Activated CD4-positive, alpha-beta T cell treated with anti-CD3 and anti-CD28 coated beads, Interleukin-2, amount 10 ng/mL, durations not matched to agents 7 days and 5 days (primary cell): ENCODE data around the gene ZNF552. TPM values are rescaled to one million over a fixed set of nuclear protein-coding genes. Genes with fewer than 3 reads are reported as not detected.

Experiments used
- CTCF ChIA-PET: fragments of 350-600 bp; sonication (Branson Sonifier 250); formaldehyde crosslinking; loops from one replicate; lab custom pipeline; 2021; ENCODE audit warnings: antibody characterized with exemption; lab: Charles Lee
- POLR2A ChIA-PET: fragments of 350-600 bp; sonication (Branson Sonifier 250); formaldehyde crosslinking; loops from one replicate; lab custom pipeline; 2021; ENCODE audit warnings: antibody characterized with exemption; lab: Charles Lee
- DNase-seq: peaks from one replicate; pipeline ENCODE4 v3.0.0-alpha.2; 2020
- H3K27ac Mint-ChIP-seq: one replicate; pipeline ENCODE4 v1.8.0; 2021; ENCODE audit warnings: mild to moderate bottlenecking, moderate library complexity, mixed read lengths
- H3K27me3 Mint-ChIP-seq: one replicate; pipeline ENCODE4 v1.8.0; 2021; ENCODE audit warnings: mixed read lengths
- H3K36me3 Mint-ChIP-seq: one replicate; pipeline ENCODE4 v1.8.0; 2021; ENCODE audit warnings: low read depth, mixed read lengths
- H3K4me1 Mint-ChIP-seq: one replicate; pipeline ENCODE4 v1.8.0; 2021; ENCODE audit warnings: mixed read lengths
- H3K4me3 Mint-ChIP-seq: one replicate; pipeline ENCODE4 v1.8.0; 2021; ENCODE audit warnings: mild to moderate bottlenecking, moderate library complexity, mixed read lengths
- H3K9me3 Mint-ChIP-seq: one replicate; pipeline ENCODE4 v1.8.0; 2021; ENCODE audit warnings: mixed read lengths
- total RNA-seq, 2 experiments: library from RNA; stranded (reverse); gene quantifications; one replicate each; pipeline ENCODE4 v1.2.3, GENCODE V29; 2021

The ZNF552 gene
- total RNA-seq, 2 experiments from 2014 or later = 8.7 to 10.0 TPM

GRCh38 chr19:57789288-57789687 lies 25.4 kb downstream of the ZNF552 start:
- H3K36me3 Mint-ChIP-seq = peaks cover 70% of the 10 kb centered on the region

GRCh38 chr19:57788114-57788692 lies 26.5 kb downstream of the ZNF552 start:
- Mint-ChIP-seq H3K4me1 (peaks cover 12% of the 10 kb centered on the region), H3K27ac (peak overlapping the region; percentile 63), H3K9me3 (peaks cover 40% of the 10 kb centered on the region), H3K4me3 (no peak overlapping the region), H3K27me3 (no peaks in the 10 kb centered on the region), H3K36me3 (peaks cover 70% of the 10 kb centered on the region)
- ChIA-PET CTCF (no interaction called here), POLR2A (no interaction called here)
- no peak for DNase-seq

More at GRCh38 chr19:57789288-57789687, 25.4 kb downstream of the ZNF552 start:
- no peak overlapping the region for H3K4me3 Mint-ChIP-seq
- CTCF ChIA-PET = no interaction called here
- POLR2A ChIA-PET = no interaction called here
- no peaks in the 10 kb centered on the region for H3K27me3 Mint-ChIP-seq
- H3K27ac Mint-ChIP-seq = no peak overlapping the region
- no peak for DNase-seq
- H3K4me1 Mint-ChIP-seq = peaks cover 12% of the 10 kb centered on the region
- H3K9me3 Mint-ChIP-seq = peaks cover 40% of the 10 kb centered on the region

GRCh38 chr19:57786906-57787305 lies 27.8 kb downstream of the ZNF552 start:
- Mint-ChIP-seq H3K4me3 (no peak overlapping the region), H3K27ac (no peak overlapping the region), H3K9me3 (peaks cover 40% of the 10 kb centered on the region), H3K27me3 (no peaks in the 10 kb centered on the region), H3K4me1 (peaks cover 12% of the 10 kb centered on the region), H3K36me3 (peaks cover 69% of the 10 kb centered on the region)
- POLR2A ChIA-PET = no interaction called here
- DNase-seq = no peak
- CTCF ChIA-PET = no interaction called here

GRCh38 chr19:57786286-57786685 lies 28.4 kb downstream of the ZNF552 start:
- H3K27ac Mint-ChIP-seq = no peak overlapping the region
- H3K27me3 Mint-ChIP-seq = no peaks in the 10 kb centered on the region
- DNase-seq = no peak
- H3K9me3 Mint-ChIP-seq = peaks cover 41% of the 10 kb centered on the region
- peaks cover 12% of the 10 kb centered on the region for H3K4me1 Mint-ChIP-seq
- ChIA-PET POLR2A (no interaction called here), CTCF (no interaction called here)
- H3K36me3 Mint-ChIP-seq = peaks cover 69% of the 10 kb centered on the region
- no peak overlapping the region for H3K4me3 Mint-ChIP-seq

GRCh38 chr19:57779220-57779845 lies 35.4 kb downstream of the ZNF552 start:
- Mint-ChIP-seq H3K4me3 (no peak overlapping the region), H3K27ac (no peak overlapping the region), H3K36me3 (peaks cover 81% of the 10 kb centered on the region), H3K27me3 (no peaks in the 10 kb centered on the region), H3K9me3 (peaks cover 55% of the 10 kb centered on the region), H3K4me1 (peaks cover 3% of the 10 kb centered on the region)
- ChIA-PET CTCF (interaction anchor here (0.6 kb wide), 1 partner anchor 13 kb away, joined by 3 read pairs; no protein-coding TSS in a partner anchor), POLR2A (no interaction called here)
- no peak for DNase-seq

- Mint-ChIP-seq H3K4me1 (peaks cover 8% of the 10 kb centered on the region), H3K4me3 (no peak overlapping the region), H3K9me3 (peaks cover 60% of the 10 kb centered on the region), H3K36me3 (peaks cover 84% of the 10 kb centered on the region), H3K27me3 (no peaks in the 10 kb centered on the region), H3K27ac (no peak overlapping the region)
- no peak for DNase-seq
- POLR2A ChIA-PET = no interaction called here
- CTCF ChIA-PET = no interaction called here
These were observed 36.4 kb downstream of the ZNF552 start for GRCh38 chr19:57778336-57778735.

GRCh38 chr19:57776764-57777296 lies 37.9 kb downstream of the ZNF552 start:
- CTCF ChIA-PET = no interaction called here

GRCh38 chr19:57773488-57773887 lies 41.2 kb downstream of the ZNF552 start:
- CTCF ChIA-PET = no interaction called here
- Mint-ChIP-seq H3K36me3 (peaks cover 83% of the 10 kb centered on the region), H3K9me3 (peaks cover 54% of the 10 kb centered on the region), H3K4me3 (no peak overlapping the region), H3K4me1 (peaks cover 36% of the 10 kb centered on the region), H3K27me3 (no peaks in the 10 kb centered on the region), H3K27ac (no peak overlapping the region)
- DNase-seq = no peak
- POLR2A ChIA-PET = no interaction called here

More at GRCh38 chr19:57776764-57777296, 37.9 kb downstream of the ZNF552 start:
- H3K4me3 Mint-ChIP-seq = no peak overlapping the region
- peaks cover 70% of the 10 kb centered on the region for H3K9me3 Mint-ChIP-seq
- H3K4me1 Mint-ChIP-seq = peaks cover 16% of the 10 kb centered on the region
- DNase-seq = no peak
- H3K27me3 Mint-ChIP-seq = no peaks in the 10 kb centered on the region
- POLR2A ChIA-PET = no interaction called here
- no peak overlapping the region for H3K27ac Mint-ChIP-seq
- peaks cover 93% of the 10 kb centered on the region for H3K36me3 Mint-ChIP-seq

- Mint-ChIP-seq H3K27ac (peak overlapping the region; percentile 23), H3K36me3 (peaks cover 73% of the 10 kb centered on the region), H3K4me1 (peaks cover 36% of the 10 kb centered on the region), H3K9me3 (peaks cover 50% of the 10 kb centered on the region), H3K4me3 (peak overlapping the region; percentile 46), H3K27me3 (no peaks in the 10 kb centered on the region)
- POLR2A ChIA-PET = no interaction called here
- CTCF ChIA-PET = interaction anchor here (1.5 kb wide), 1 partner anchor 11 kb away, joined by 8 read pairs; no protein-coding TSS in a partner anchor
- DNase-seq = no peak
These were observed 43.3 kb downstream of the ZNF552 start for GRCh38 chr19:57771417-57771816.

- H3K27ac Mint-ChIP-seq = peak within 1 kb of the TSS; percentile 96
- CTCF ChIA-PET = interaction anchor here (0.6 to 1.0 kb wide), 3 partner anchors 23 to 721 kb away, joined by 3 to 5 read pairs (median 4); partner anchors contain the start of gene ZNF551
- peaks cover 62% of the 10 kb centered on the region for H3K36me3 Mint-ChIP-seq
These were observed 45.2 kb downstream of the ZNF552 start, which contains the start of gene ZNF586 for GRCh38 chr19:57769345-57770131. Gene ZNF586 (plus strand): TSS chr19:57769676. CDS start chr19:57769843, 167 bp downstream.

GRCh38 chr19:57759096-57759495 lies 55.6 kb downstream of the ZNF552 start:
- peaks cover 76% of the 10 kb centered on the region for H3K36me3 Mint-ChIP-seq
- CTCF ChIA-PET = no interaction called here
- no peaks in the 10 kb centered on the region for H3K27me3 Mint-ChIP-seq
- peaks cover 45% of the 10 kb centered on the region for H3K9me3 Mint-ChIP-seq
- H3K4me3 Mint-ChIP-seq = no peak overlapping the region
- POLR2A ChIA-PET = no interaction called here
- H3K4me1 Mint-ChIP-seq = no peaks in the 10 kb centered on the region
- no peak for DNase-seq
- no peak overlapping the region for H3K27ac Mint-ChIP-seq

More at GRCh38 chr19:57769345-57770131, 45.2 kb downstream of the ZNF552 start, which contains the start of gene ZNF586:
- Mint-ChIP-seq H3K4me3 (peak within 1 kb of the TSS; percentile 95), H3K27me3 (no peaks in the 10 kb centered on the region), H3K4me1 (peaks cover 33% of the 10 kb centered on the region), H3K9me3 (peaks cover 40% of the 10 kb centered on the region)
- DNase-seq = peak; percentile 93
- POLR2A ChIA-PET = interaction anchor here (0.6 kb wide), 1 partner anchor 23 kb away, joined by 3 read pairs; the partner anchor contains the start of gene ZNF776

- H3K4me3 Mint-ChIP-seq = no peak overlapping the region
- H3K27ac Mint-ChIP-seq = no peak overlapping the region
- ChIA-PET POLR2A (no interaction called here), CTCF (no interaction called here)
- peaks cover 80% of the 10 kb centered on the region for H3K36me3 Mint-ChIP-seq
- no peaks in the 10 kb centered on the region for H3K27me3 Mint-ChIP-seq
- peaks cover 55% of the 10 kb centered on the region for H3K9me3 Mint-ChIP-seq
- no peak for DNase-seq
- no peaks in the 10 kb centered on the region for H3K4me1 Mint-ChIP-seq
These were observed 56.8 kb downstream of the ZNF552 start for GRCh38 chr19:57757941-57758340.
